ENCODE data around the gene JAG2.

The JAG2 gene

GRCh38 chr14:105182296-105183020 lies 13.9 kb upstream of the JAG2 start:
- no peak for DNase-seq (ENCODE audit: low read depth in 2 of 2)

GRCh38 chr14:105181549-105182295 lies 13.1 kb upstream of the JAG2 start:
- no peak for DNase-seq (ENCODE audit: low read depth in 2 of 2)

- peak; percentile 70 to 76 for DNase-seq (ENCODE audit: low read depth in 2 of 2)
Measured at GRCh38 chr14:105180592-105181548, 12.3 kb upstream of the JAG2 start, which contains the start of gene NUDT14. NUDT14 (minus strand) TSS chr14:105181312; CDS start chr14:105181209, 103 bp downstream.

GRCh38 chr14:105179191-105179590 lies 10.6 kb upstream of the JAG2 start:
- no peak for DNase-seq (ENCODE audit: low read depth in 2 of 2)

- no peak for DNase-seq (ENCODE audit: low read depth in 2 of 2)
Measured at GRCh38 chr14:105178868-105179140, 10.2 kb upstream of the JAG2 start.

- no peak for DNase-seq (ENCODE audit: low read depth in 2 of 2)
Measured at GRCh38 chr14:105178069-105178867, 9.7 kb upstream of the JAG2 start.

- no peak for DNase-seq (ENCODE audit: low read depth in 2 of 2)
Measured at GRCh38 chr14:105177082-105177481, 8.5 kb upstream of the JAG2 start.

- DNase-seq (ENCODE audit: low read depth in 2 of 2) = no peak
Measured at GRCh38 chr14:105176513-105176912, 7.9 kb upstream of the JAG2 start.

- DNase-seq (ENCODE audit: low read depth in 2 of 2) = no peak
Measured at GRCh38 chr14:105173901-105174894, 5.6 kb upstream of the JAG2 start.

GRCh38 chr14:105173145-105173544 lies 4.6 kb upstream of the JAG2 start:
- DNase-seq (ENCODE audit: low read depth in 2 of 2) = no peak

- no peak for DNase-seq (ENCODE audit: low read depth in 2 of 2)
Measured at GRCh38 chr14:105172476-105172875, 3.9 kb upstream of the JAG2 start.

GRCh38 chr14:105171004-105171673 lies 2.6 kb upstream of the JAG2 start:
- DNase-seq (ENCODE audit: low read depth in 2 of 2) = no peak

- no peak for DNase-seq (ENCODE audit: low read depth in 2 of 2)
Measured at GRCh38 chr14:105169776-105170655, 1.4 kb upstream of the JAG2 start.

- DNase-seq (ENCODE audit: low read depth in 2 of 2) = no peak
Measured at GRCh38 chr14:105168979-105169507, 467 bp upstream of the JAG2 start.

GRCh38 chr14:105168093-105168420 lies 519 bp downstream of the JAG2 start:
- DNase-seq (ENCODE audit: low read depth in 2 of 2) = no peak

GRCh38 chr14:105167303-105168092 lies 1.1 kb downstream of the JAG2 start:
- no peak for DNase-seq (ENCODE audit: low read depth in 2 of 2)

- DNase-seq (ENCODE audit: low read depth in 2 of 2) = no peak
Measured at GRCh38 chr14:105166571-105167302, 1.8 kb downstream of the JAG2 start.

All from stimulated activated CD4-positive, alpha-beta T cell treated with anti-CD3 and anti-CD28 coated beads, Interleukin-12 subunit alpha, Interleukin-12 subunit beta, amount 100 ng/mL, for 24 hours (primary cell).